Epithelial cell of proximal tubule (primary cell): Measurements from ENCODE around the gene FBXO46. TPM values are rescaled to one million over a fixed set of nuclear protein-coding genes. Genes with fewer than 3 reads are reported as not detected.

ENCODE experiments used
- DNase-seq: peaks from one replicate; pipeline ENCODE4 v3.0.0-alpha.2; 2011; ENCODE audit warnings: low read depth
- H3K4me3 ChIP-seq: 2 replicates; pipeline ENCODE4 v1.5.1; 2011; ENCODE audit warnings: low read depth, mild to moderate bottlenecking, low read length
- total RNA-seq: library from RNA; depleted of rRNA; stranded (reverse); fragments of >200 nt; gene quantifications from 2 replicates; pipeline ENCODE4 v1.2.3, GENCODE V29; 2015
- TF ChIP-seq, protein P1 (sequence below): conservative IDR thresholded peaks from 2 replicates; pipeline ENCODE4 v1.5.1; 2012; ENCODE audit warnings: low read depth, mild to moderate bottlenecking, low read length

FBXO46 gene
- total RNA-seq, 1 donor from 2014 or later = 6.6 TPM

DNA sequence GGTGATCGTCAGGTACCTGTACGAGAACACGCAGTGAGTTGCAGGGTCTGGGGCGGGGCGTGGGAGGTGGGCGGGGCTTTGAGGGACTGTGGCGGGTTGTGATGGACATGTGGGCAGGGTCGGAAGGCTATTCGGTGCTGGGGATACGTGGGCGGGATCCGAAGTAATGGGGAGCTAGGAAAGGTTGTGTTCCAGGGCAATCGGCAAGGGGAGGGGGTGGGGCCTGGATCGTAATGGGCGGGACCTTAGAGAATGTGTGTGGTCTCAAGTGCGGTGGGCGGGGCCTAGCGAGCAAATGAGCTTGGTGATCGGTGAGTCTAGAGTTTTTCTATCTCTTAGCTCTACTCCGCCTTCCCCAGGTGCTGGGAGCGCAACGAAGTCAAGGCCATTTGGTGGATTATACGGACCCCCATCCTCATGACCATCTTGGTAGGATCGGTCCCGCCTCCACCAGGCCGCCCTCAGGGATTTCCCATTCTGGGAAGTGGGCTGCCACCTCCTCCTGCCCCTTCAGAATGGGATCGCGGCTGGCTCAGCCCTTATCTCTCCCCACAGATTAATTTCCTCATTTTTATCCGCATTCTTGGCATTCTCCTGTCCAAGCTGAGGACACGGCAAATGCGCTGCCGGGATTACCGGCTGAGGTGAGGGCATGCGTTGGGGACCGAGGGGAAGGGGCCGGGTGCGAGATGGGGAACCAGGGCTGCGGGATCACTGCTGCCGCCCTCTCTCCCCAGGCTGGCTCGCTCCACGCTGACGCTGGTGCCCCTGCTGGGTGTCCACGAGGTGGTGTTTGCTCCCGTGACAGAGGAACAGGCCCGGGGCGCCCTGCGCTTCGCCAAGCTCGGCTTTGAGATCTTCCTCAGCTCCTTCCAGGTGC, 53.1 kb downstream of the FBXO46 start:
- DNase-seq = peak; percentile 59
- TF ChIP-seq, protein P1, sequence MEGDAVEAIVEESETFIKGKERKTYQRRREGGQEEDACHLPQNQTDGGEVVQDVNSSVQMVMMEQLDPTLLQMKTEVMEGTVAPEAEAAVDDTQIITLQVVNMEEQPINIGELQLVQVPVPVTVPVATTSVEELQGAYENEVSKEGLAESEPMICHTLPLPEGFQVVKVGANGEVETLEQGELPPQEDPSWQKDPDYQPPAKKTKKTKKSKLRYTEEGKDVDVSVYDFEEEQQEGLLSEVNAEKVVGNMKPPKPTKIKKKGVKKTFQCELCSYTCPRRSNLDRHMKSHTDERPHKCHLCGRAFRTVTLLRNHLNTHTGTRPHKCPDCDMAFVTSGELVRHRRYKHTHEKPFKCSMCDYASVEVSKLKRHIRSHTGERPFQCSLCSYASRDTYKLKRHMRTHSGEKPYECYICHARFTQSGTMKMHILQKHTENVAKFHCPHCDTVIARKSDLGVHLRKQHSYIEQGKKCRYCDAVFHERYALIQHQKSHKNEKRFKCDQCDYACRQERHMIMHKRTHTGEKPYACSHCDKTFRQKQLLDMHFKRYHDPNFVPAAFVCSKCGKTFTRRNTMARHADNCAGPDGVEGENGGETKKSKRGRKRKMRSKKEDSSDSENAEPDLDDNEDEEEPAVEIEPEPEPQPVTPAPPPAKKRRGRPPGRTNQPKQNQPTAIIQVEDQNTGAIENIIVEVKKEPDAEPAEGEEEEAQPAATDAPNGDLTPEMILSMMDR = no peak
- H3K4me3 ChIP-seq = peak overlapping the region; percentile 56

DNA sequence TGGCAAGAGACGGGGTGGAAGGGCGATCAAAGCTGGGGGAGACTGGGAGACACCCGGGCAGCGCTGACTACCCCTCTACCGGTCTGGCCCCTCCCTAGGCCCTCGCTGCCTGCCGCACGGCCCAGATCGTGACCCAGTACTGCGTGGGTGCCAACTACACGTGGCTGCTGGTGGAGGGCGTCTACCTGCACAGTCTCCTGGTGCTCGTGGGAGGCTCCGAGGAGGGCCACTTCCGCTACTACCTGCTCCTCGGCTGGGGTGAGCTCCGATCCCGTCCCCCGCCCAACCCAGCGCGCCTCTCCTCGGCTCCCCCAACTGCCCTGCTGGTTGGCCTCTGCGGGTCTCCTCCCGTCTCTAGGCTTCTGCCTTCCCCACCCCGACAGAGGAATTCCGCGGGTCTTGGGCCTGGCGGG, 53.8 kb downstream of the FBXO46 start:
- no peak for DNase-seq
- H3K4me3 ChIP-seq = peak overlapping the region; percentile 56
- TF ChIP-seq, protein P1 = no peak

DNA sequence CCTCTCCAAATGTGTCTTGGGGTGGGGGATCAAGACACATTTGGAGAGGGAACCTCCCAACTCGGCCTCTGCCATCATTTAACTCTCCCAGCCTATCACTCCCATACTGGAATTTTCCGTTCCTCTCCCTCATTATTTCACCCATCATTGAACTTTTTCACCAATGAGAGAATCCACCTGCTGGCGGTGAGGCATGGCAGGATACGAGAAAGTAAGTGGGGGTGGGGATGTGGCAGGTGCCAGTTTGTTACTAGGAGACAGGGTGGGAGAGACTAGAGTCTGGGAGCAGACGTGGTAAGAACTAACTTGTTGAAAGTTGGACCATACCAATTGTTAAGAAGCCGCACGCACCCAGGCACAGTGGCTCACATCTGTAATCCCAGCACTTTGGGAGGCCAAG, 55.8 kb downstream of the FBXO46 start:
- no peak overlapping the region for H3K4me3 ChIP-seq
- TF ChIP-seq, protein P1 = no peak
- no peak for DNase-seq

DNA sequence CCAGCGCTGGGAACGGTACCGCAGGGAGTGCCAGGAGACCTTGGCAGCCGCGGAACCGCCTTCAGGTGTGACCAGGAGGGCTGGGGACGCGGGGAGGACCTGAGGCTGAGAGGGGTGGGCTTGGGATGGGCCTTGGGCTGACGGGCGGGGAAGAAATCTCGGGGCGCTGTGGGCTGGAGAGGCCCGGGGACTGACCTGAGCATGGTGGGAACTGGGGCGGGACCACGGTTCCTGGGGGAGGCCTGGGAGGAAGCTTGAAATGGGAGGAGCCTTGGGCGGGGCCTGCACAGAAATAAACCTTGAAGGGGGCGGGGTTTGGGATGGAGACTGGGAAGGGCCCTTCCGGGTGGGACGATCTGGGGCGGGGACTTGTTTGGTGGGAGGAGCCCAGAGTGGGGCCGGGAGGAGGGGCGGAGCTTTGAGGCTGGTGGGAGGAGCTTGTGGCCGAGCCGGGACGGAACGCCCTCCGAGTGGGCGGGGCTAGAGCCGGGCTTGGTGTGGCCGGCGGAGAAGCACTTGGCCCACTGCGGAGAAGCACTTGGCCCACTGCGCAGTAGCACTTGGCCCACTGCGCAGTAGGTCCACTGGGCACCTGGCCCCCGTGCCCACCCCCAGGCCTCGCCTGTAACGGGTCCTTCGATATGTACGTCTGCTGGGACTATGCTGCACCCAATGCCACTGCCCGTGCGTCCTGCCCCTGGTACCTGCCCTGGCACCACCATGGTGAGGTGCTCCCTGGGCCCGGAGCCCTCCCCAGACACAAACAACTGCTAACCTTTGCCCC, 59.8 kb downstream of the FBXO46 start:
- peak overlapping the region; percentile 57 for H3K4me3 ChIP-seq
- TF ChIP-seq, protein P1 = no peak
- no peak for DNase-seq

DNA sequence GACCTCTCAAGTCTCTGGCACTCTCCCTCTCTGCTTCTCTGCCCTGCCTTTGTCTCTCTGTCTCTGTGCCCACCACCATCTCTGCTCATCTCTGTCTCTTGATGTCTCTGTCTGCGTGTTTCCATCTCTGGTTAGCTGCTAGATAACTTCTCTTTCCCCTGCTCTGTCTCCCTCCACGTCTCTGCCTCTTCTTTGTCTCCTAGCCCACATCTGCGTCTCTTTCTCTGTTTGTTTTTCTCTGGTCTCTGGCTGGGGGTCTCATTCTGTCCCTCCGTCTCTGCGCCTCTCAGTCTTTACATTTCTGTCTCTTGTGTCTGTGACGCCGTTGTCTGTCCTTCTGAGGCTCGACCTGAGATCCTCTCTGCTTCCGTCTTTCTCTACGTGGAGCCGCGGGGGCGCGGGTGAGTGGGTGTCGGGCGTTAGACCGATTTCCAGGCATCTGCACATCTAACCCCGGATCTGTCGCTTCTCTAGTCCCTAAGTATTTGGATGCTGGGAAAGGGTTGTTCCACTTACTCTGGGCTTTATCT, 62.3 kb downstream of the FBXO46 start:
- peak overlapping the region; percentile 43 for H3K4me3 ChIP-seq
- TF ChIP-seq, protein P1 = no peak
- DNase-seq = no peak

DNA sequence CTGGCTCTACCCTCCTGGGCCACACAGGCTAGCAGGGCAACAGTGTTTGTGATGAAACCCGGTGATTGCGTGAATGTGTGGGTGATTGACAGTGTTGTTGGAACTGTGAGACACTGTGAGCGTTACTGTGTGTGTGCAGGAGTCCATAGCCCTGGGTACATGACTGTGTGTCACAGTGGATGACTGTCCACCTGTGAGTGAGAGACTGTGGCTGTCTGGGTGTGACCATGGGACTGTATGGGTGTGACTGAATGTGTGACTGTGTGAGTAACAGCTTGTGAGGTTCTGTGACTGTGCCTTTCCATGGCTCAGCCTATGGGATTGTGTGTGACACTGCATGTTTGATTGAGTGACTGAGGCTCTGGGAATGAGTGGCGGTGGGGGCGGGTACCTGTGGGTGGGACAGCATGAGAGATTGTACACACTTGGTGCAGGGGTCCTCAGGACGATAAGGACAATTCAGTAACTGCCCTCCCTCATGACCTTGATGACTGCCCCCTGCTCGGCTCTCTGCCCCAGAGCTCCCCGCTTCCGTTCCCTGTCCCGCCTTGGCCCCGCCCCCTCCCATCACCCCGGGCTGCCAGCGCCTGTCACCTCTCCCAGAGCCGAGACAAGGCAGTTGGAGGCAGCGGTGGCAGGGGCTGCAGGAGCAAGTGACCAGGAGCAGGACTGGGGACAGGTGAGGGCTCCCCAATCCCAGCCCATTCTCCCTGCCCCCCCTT, 62.9 kb downstream of the FBXO46 start, which contains the start of gene GIPR:
TSS of gene GIPR (plus strand) at position 602 of the 722 bp plus-strand sequence. CDS start 1,300 bp downstream, outside the sequence.
- peak within 1 kb of the TSS; percentile 43 for H3K4me3 ChIP-seq
- TF ChIP-seq, protein P1 = no peak
- DNase-seq = no peak
